HG02798 (cell line): ENCODE results near the gene THAP8.

Source experiments
- ATAC-seq: cut with Tn5 transposase; IDR thresholded peaks from one replicate; pipeline ENCODE4 v1.9.1; 2021; ENCODE audit warnings: mild to moderate bottlenecking; ENCODE audit not compliant: unreplicated experiment, poor library complexity

THAP8 gene

GRCh38 chr19:36032251-36033104 is 21.6 kb downstream of the THAP8 start, which contains the start of gene CLIP3:
CLIP3 (minus strand) TSS chr19:36032873; CDS start chr19:36032357, 516 bp downstream.
- ATAC-seq: no peak

- ATAC-seq: no peak
Measured at GRCh38 chr19:36031308-36031707, 22.8 kb downstream of the THAP8 start.

GRCh38 chr19:36030264-36031148 is 23.6 kb downstream of the THAP8 start:
- no peak for ATAC-seq

DNA sequence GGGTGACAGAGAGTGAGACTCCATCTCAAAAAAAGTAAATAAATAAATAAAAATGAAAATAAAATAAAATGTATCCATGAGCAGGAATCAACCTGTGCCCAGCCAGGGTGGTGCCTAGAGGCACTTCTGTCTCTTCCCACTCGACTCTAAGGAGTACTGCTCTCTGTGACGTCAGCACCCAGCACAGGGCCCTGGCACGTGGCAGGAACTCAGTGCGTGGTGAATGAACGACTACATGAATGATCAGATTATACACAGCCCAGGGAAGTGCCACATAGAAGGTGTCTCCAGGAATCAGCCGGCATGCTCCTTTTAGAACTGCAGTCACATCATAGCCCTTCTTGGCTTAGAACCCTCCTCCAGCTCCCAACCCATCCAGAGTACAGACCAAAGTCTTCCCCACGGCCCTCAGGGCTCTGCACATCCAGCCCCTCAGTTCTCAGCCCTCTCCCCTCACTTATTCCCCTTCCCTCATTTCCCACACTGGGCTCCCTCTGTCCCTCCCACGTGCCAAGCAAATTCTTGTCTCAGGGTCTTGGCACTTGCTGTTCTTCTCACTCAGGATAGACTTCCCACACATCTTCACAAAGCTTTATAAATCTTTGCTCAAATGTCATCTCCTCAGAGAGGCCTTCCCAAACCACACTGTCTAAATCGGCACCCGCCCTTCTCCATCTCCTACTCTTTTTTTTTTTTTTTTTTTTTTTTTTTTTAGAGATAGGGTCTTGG is 25.6 kb downstream of the THAP8 start:
- ATAC-seq: no peak

DNA sequence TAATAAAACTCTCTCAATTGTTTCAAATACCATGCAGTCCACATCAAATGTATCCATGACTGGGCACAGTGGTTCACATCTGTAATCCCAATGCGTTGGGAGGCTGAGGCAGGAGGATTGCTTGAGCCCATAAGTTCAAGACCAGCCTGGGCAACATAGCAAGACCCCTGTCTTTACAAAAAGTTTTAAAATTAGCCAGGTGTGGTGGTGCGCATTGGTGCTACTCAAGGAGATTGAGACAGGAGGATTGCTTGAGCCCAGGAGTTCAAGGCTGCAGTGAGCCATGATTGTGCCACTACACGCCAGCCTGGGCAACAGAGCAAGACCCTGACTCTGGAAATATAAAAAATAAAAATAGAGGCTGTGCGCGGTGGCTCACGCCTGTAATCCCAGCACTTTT is 26.4 kb downstream of the THAP8 start:
- no peak for ATAC-seq

DNA sequence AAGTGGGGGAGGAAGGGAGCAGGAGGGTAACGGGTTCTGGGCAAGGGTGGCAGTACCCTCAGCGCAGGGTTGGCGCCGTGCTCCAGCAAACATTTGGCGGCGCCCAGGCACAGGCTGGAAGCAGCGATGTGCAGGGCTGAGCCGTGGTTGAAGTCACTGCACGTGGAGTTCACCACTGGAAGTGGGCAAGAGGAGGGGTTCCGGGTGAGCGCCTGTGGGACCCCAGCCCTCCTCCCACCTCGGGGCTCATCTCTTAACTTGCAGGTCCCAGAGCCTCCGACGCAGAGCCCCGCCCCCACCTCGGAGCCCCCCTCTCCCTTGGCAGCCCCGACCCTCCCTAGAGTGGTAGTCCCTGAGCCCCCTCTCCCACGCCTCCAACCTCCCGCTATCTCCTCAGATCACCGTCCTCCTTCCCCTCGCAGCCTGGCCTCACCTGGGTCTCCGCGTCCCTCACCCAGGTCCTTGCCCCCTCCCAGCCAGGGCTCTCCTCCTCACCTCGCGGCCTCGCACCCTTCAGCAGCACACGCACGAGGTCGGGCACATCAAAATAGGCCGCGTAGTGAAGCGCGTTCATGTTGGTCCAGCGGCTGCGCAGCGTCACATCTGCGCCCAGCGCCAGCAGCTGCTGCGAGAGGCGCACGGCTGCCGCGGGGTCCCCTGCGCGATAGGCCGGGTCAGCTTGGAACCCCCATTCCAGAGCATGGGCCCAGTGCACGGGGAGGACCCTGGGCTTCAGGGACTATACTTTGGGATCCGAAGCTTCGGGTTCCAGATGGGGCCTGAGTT is 27.8 kb downstream of the THAP8 start:
- no peak for ATAC-seq

- ATAC-seq: no peak
Measured at GRCh38 chr19:36025541-36025940, 28.5 kb downstream of the THAP8 start.

- ATAC-seq: no peak
Measured at GRCh38 chr19:36023432-36023831, 30.7 kb downstream of the THAP8 start.

DNA sequence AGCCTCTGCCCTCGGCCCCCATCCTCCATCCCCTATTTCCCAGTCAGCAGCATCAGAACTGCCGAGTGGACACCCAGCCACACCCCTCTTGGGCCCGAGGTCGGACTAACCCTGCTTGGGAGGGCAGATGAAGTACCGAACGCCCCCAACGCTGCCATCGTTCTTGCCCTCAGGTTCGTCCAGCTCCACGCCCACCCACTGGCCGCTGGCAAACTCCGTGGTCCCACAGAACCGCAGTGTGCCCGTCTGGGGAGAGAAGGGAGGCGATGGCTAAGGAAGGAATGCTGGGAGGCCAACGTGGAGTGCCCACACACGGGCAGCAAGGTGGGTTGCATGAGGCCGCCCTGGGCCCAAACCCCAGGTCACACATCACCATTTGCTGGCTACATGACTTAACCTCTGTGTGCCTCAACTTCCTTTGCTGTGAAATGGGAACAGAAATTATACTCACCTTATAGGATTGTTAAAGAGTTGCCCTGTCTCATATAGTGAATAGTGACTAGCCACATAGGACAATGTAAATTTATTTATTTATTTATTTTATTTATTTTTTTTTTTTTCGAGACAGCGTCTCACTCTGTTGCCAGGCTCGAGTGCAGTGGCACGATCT is 34.9 kb downstream of the THAP8 start:
- ATAC-seq: no peak

GRCh38 chr19:36014012-36014924 is 39.8 kb downstream of the THAP8 start, which contains the start of gene ALKBH6:
ALKBH6 (minus strand) TSS chr19:36014213; CDS start chr19:36013397, 816 bp downstream.
- peak; percentile 98 for ATAC-seq

- ATAC-seq: no peak
Measured at GRCh38 chr19:36013280-36014011, 40.6 kb downstream of the THAP8 start.

GRCh38 chr19:36010402-36010801 is 43.7 kb downstream of the THAP8 start:
- no peak for ATAC-seq

- no peak for ATAC-seq
Measured at GRCh38 chr19:36009633-36010379, 44.3 kb downstream of the THAP8 start.

GRCh38 chr19:36009220-36009619 is 44.9 kb downstream of the THAP8 start:
- ATAC-seq: no peak

DNA sequence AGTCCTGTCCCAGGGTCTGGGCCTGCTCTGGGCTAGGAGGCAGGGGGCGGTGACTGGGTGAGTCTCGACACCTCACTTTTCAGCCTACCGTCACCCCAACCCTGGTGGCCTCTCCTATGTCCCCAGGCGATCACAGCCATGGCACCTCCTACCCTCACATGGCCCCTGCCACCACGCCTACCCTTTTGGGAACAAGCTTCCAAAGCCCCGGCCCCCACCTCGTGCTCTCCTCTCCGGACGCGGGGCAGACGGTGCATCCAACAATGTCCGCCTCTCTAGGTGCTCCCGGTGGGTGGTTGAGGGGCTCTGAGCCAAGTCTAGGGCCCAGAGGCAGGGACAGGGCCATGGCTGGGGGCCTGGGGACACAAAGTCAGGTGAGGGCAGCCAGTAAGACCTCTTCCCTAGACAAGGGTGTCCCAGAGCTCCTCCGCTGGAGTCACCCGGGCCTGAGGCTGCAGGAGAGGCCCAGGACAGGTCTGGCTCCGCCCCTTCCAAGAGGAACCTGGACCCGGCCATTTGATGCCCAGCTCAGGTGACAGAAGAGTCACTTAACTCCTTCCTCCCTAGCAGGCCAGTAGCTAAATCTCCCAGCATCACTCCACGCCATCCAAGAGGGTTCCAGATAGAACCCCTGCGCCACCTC is 45.6 kb downstream of the THAP8 start, which contains the start of gene SYNE4:
Gene SYNE4, minus strand, starts transcription at position 478 of the 643 bp plus-strand sequence. Its CDS starts 132 bp downstream, at position 346.
- no peak for ATAC-seq

DNA sequence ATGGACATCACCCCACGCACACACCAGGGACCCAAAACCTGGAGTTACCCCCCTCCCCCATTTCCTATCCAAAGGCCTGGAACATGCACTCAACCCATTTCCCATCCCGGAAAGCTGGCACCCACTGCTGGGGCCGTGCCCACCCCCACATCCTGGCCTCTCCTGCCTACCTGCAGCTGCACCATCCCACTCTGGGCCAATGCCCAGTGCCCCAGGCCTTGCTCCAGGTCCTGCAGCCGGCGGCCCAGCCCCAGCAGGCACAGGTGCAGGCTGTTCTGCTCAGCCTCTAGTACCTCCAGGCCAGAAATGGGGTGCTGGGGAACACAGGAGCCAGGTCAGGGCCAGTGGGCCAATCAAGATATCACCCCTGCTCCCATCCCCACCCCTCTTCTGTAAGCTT is 47.1 kb downstream of the THAP8 start:
- no peak for ATAC-seq
